NCI-H1436 treated with DMSO at 0.1 percent for 48 hours (cell line): ENCODE results near the gene TARBP2.

Experiments
- DNase-seq: peaks from one replicate; lab custom pipeline; 2025; lab: John Stamatoyannopoulos, UW

Gene TARBP2

GRCh38 chr12:53495903-53496751 is 5.0 kb upstream of the TARBP2 start:
- no peak for DNase-seq

DNA sequence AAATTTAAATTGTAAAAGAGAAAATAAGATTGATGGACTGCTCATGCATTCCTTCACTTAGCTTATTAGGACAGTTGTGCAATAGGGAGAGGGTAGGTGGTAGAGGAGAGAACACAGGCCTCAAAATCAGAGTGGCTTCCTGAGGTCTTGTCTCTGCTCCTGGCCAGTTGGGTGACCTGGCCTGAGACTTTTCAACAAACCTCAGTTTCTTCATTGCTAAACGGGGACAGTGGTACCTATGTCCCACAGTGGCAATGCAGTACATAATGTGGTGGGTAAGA is 4.4 kb upstream of the TARBP2 start:
- no peak for DNase-seq

DNA sequence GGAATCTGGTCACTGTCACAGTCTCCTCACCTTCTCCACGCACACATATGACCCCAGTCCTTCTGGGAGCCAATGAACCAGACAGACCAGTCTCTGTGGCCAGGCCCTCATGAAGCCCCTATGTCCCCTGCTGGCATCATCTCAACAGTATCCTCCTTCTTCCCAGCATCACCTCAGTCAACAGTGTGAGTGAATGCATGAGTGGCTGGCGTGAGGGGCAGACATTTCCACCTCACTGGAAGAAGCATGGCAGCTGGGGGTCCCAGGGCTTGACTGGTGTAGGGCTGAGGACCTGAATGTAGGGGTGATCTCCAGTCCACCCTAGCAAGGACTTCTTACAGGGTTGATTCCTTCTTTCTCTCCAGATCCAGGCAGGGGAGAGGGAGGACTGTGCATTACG is 3.6 kb upstream of the TARBP2 start:
- no peak for DNase-seq

DNA sequence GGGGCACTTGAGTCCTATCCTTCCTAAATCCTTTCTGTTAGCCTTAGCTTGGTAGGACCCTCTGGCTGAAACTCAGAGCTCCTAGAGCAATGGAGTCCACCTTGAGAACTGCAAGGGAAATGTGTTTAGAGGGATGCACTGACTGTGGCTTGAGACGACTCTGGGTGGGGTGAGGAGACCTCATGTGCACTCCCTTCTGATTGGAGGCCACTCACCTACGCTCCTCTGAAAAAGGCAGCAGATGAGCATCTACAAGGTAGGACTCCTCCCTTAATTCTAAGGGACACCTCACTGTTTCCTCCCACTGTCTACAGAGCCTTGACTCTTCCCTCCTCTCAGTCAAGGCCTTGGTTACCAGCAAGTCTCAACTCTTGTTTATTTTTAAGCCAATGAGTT is 2.9 kb upstream of the TARBP2 start:
- no peak for DNase-seq

- no peak for DNase-seq
These were observed 1.6 kb upstream of the TARBP2 start, which contains the start of gene MAP3K12 for GRCh38 chr12:53499266-53500141. Gene MAP3K12 (minus strand): TSS chr12:53499458. CDS start chr12:53487391, 12,067 bp downstream.

DNA sequence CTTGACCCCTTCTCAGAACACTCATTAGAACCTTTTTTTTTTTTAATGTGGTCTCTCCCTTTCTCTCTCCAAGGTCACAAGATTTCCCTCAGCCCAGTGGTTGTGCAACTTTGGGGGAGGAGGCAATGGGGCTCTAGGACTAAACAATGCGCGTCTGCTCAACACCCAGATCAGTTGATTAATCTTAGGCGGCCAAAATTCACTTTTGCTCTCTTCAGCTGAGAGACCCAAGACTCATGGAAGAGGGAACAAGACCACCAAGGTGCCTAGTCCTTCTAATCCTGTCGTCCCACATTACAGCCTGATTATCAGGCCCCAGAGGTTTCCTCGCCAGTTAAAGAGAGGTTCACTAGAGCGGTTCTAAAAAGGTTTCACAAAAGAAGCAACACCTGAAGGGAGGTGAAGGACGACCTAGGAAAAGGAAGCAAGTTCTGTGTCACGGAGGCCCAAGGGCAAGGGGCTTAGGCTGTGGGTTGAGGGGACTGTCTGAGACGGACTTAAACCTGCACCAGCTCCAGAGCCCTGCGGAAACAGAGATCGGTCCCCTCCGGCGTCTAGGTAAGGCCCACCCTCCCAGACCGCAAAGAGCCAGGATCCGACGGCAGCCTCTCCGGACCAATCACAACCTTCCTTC is 824 bp upstream of the TARBP2 start:
- DNase-seq, result no peak

GRCh38 chr12:53501615-53502181 is 615 bp downstream of the TARBP2 start:
- DNase-seq, result no peak

DNA sequence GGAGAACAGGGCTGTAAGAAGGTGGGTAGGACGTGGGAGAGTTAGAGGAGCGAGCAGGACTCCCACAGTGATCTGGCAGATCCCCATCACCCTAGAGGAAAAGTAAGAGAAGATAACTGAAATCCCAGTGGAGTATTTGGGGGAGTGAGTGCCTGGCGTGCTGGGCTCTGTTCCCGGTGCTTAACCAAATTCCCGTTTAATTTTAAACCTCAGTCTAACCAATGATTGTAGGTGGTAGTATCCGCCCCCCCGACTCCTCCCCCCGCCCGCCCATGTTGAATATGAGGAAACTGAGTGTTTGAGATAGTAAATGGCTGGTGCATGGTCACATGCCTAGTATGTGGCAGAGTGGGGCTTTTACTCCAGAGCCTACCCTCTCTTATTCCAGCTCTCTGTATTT is 1.2 kb downstream of the TARBP2 start:
- DNase-seq, result no peak

- DNase-seq, result no peak
These were observed 2.1 kb downstream of the TARBP2 start for GRCh38 chr12:53502983-53503728.

DNA sequence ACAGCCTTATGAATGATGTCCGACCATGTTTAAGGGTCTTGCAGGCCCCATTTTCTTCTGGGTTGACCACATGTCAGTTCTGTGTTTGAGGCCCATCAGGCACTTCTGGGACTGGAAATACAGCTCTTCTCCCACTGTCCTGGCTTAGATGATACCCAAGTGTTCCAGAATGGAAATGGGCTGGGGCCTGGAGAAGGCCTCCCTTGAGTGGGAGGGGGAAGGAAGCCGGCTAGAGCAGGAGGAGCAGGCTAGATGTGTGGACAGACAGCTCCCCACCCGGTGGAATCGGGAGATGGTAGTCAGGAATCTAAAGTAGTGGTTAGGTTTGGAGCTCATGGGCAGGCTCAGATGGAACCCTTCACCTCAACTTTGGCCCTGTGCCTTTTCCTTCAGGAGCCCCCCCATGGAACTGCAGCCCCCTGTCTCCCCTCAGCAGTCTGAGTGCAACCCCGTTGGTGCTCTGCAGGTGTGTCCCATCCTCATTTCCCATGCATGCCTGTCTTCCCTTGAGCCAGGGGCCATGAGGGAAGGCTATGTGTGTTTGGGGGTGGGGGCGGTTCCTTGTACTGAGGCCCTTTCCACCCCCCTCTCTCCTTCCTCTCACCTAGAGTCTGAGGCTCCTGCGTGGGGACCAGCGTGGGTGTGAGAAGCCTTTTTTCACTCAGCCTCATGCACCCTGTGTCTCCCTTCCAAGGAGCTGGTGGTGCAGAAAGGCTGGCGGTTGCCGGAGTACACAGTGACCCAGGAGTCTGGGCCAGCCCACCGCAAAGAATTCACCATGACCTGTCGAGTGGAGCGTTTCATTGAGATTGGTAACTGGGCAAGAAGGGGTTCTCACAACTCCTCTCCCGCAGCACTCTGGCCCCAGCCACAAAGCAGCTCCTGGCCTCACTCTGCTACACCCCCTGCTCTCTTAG is 3.2 kb downstream of the TARBP2 start:
- DNase-seq, result no peak

- DNase-seq, result no peak
These were observed 4.0 kb downstream of the TARBP2 start for GRCh38 chr12:53505086-53505485.

- DNase-seq, result no peak
These were observed 4.7 kb downstream of the TARBP2 start for GRCh38 chr12:53505555-53506449.

DNA sequence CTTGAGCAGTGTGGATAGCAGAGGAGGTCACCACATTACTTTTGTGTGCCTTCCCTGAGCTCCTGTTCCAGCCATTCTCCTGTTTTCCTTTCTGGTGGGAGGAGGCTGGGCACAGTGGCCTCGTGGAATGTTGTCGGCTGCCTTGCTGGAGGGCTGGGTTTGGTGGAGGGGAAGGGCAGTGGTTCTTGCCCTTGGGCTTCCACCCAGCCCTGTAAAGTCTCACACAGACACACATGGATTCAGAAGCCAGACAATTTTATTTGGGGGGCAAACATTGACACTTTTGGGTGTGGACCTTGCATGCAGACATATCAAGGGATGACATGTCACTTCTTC is 5.3 kb downstream of the TARBP2 start:
- no peak for DNase-seq

- no peak for DNase-seq
These were observed 6.0 kb downstream of the TARBP2 start, which contains the start of gene NPFF for GRCh38 chr12:53506881-53507602. Gene NPFF (minus strand): TSS chr12:53507484. CDS start chr12:53507474, 10 bp downstream.

DNA sequence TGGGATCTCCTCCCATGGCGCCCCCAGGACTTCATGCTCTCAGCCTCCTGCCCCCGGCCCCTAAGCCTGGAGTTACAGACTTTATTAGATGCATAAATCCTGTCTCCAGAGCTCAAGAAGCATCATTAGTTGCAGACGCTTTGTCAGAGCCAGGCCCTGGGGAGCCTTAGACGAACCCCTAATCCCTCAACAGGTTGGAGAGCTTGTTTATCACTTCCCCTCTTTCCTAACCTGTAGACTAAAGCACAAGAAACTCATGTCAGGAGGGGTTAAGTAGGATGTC is 6.5 kb downstream of the TARBP2 start:
- DNase-seq, result no peak

GRCh38 chr12:53508534-53509170 is 7.6 kb downstream of the TARBP2 start:
- no peak for DNase-seq

- no peak for DNase-seq
These were observed 9.2 kb downstream of the TARBP2 start for GRCh38 chr12:53510181-53510812.
